ENCODE data around the gene CAMSAP1. TPM values are rescaled to one million over a fixed set of nuclear protein-coding genes. Genes with fewer than 3 reads are reported as not detected.

CAMSAP1 gene
- total RNA-seq, 2 donors from 2014 or later: 37.8 to 46.2 TPM

DNA sequence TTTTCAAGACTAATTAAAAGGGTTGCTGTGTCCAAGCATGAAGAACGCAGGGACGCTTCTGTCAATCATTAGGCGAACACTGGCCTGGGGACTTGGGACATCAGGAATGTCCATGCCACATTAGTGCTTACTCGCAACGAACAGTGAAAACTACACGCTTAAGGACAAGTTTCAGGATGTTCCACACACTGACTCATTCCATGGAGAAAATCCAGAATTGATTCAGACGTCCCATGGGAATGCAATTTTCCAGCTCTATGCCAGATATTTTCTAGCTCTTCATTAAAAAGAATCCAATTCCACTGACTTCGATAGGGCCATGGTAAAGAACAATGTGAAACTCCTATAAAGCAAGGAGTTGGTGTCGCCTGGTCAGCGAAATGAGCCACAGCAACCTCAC is 98.2 kb downstream of the CAMSAP1 start:
- no peaks in the 10 kb centered on the region for H3K27me3 Mint-ChIP-seq
- no peak for ATAC-seq (replicated peaks)
- H3K9me3 Mint-ChIP-seq: no peaks in the 10 kb centered on the region
- H3K4me3 Mint-ChIP-seq: no peak overlapping the region
- no peak overlapping the region for H3K27ac Mint-ChIP-seq
- peaks cover 4% of the 10 kb centered on the region for H3K4me1 Mint-ChIP-seq
- peaks cover 61% of the 10 kb centered on the region for H3K36me3 Mint-ChIP-seq (ENCODE audit: low read depth)

DNA sequence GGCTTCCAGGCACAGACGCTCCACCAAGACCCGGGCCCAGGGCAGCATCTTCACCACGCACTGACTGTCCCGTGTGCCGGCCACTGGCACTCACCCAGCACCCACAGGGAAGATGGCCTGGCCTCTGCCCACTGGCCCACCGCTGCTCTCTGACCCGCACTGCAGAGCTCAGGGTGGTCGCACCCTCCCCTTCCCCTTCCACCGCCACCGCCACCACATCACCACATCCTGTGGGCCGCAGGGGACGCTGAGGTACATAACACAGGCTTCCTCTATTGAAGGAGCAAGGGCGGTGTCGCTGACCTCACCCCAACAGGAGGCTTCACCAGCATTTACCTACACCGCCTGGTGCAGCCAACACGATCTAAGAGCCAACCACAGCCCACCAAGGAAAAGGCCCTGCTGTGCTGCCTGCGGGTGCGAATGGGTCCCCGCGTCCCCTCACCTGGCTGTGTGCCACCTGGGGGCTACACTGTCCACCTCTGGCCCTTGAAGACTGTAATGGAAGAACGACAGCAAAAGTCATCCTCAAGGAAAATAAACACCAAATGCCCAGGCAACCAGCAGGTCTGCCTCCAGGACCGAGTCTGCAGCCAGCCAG is 101.8 kb downstream of the CAMSAP1 start:
- Mint-ChIP-seq H3K9me3 (no peaks in the 10 kb centered on the region), H3K4me1 (peaks cover 8% of the 10 kb centered on the region), H3K27ac (peak overlapping the region; percentile 55), H3K36me3 (ENCODE audit: low read depth) (peaks cover 25% of the 10 kb centered on the region), H3K4me3 (no peak overlapping the region), H3K27me3 (no peaks in the 10 kb centered on the region)
- ATAC-seq (replicated peaks): no peak

DNA sequence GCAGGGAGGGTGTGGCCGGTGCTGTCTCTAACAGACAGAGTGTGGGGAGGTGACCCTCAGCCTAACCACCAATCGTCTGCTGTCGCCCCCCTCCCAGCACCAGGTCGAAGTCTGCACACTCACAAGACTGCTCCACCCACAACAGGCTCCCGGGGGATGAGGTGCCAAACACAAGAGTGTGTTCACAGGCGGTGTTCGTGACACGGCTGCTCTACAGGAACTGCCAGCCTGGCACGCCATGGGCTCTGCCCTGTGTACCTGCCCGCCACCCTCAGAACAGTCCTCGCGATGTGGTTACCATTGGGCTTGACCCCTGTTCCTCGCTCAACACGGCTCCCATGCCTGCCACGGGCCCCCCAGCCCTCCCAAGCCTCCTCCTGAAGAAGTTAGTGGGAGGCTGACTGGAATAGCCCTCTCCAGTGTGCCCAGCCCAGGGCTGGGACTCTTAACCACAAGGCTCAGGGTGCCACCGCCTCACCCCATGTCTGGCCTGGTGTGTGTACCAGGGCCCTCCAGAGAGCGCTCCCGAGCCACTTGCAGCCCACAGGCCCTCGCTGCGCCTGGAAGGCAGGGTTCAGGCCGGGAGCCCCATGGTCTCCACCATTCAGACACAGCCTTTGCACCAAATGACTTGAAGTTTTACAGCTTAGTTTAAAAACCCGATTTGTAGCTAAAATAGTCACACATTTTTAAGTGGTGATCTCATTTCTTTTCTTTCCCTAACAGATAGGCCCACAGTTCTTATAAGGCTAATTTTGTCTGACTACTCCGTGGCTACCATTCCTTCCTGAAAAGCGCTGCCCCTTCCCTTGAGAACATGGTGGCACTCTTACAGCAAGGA is 102.5 kb downstream of the CAMSAP1 start:
- Mint-ChIP-seq H3K36me3 (ENCODE audit: low read depth) (peaks cover 18% of the 10 kb centered on the region), H3K4me1 (peaks cover 8% of the 10 kb centered on the region), H3K27ac (no peak overlapping the region), H3K27me3 (no peaks in the 10 kb centered on the region), H3K9me3 (no peaks in the 10 kb centered on the region), H3K4me3 (no peak overlapping the region)
- ATAC-seq (replicated peaks): no peak

DNA sequence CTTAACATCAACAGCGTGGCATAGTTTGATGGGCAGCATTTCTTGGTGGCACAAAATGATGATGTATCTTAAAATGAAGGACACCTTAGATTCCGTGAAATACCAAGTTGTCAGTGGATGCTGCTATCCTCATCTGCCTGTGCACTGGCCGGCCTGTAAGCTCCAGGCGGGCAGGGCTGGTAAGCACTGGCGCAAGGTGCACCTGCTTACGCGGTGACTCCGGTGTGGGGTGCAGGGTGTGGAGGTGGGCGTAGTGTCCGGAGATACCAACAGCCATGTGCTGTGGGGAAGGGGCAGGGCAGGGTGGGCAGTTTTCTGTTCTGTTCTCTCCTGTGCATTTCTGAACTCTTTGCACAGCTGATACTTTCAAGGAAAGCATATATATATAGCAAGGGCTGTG is 103.9 kb downstream of the CAMSAP1 start:
- Mint-ChIP-seq H3K9me3 (no peaks in the 10 kb centered on the region), H3K27me3 (no peaks in the 10 kb centered on the region), H3K4me1 (peaks cover 11% of the 10 kb centered on the region), H3K27ac (no peak overlapping the region), H3K4me3 (no peak overlapping the region), H3K36me3 (ENCODE audit: low read depth) (peaks cover 6% of the 10 kb centered on the region)
- no peak for ATAC-seq (replicated peaks)

DNA sequence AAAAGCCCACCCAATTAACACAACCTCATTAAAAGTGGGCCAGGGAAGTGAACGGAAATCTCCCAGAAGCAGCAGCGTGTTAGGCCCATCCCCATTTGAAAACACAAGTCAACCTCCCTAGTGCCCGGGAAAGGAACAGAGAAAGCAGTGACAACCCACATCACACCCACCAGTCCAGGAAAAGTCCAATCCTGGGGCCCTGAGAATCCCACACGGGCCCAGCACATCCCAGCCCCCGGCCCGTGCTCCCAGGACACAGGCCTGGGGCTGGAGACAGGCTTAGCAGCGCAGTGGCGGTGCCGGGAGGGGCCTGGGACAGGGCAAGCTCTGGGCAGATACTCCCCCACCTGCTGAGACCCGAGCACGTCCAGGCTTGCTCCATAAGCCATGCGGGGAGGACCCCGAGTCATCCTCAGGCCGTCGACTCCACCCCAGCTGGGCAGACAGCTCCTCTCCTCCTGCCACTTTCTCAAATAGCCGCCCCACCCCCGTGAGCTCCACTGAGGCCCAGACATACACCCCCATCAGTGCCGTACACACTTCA is 104.4 kb downstream of the CAMSAP1 start:
- H3K36me3 Mint-ChIP-seq (ENCODE audit: low read depth): peaks cover 6% of the 10 kb centered on the region
- no peaks in the 10 kb centered on the region for H3K27me3 Mint-ChIP-seq
- no peaks in the 10 kb centered on the region for H3K9me3 Mint-ChIP-seq
- peaks cover 12% of the 10 kb centered on the region for H3K4me1 Mint-ChIP-seq
- no peak overlapping the region for H3K27ac Mint-ChIP-seq
- ATAC-seq (replicated peaks): no peak
- no peak overlapping the region for H3K4me3 Mint-ChIP-seq

DNA sequence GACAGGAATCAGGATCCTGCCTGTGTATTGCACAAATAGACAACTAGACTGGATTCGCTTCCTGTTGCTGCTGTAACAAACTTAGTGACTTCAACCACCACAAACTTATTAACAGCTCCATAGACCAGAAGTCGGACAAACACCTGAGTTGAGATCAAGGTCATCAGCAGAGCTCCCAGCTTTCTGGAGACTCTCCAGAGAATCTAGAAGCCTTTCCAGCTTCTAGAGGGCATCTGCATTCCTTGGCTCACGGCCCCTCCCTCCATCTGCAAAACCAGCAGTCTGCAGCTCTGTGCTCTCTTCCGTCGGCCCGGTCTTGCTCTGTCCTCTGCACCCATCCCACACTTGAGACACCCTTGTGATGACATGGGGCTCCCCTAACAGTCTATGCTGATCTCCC is 106.3 kb downstream of the CAMSAP1 start:
- Mint-ChIP-seq H3K27me3 (no peaks in the 10 kb centered on the region), H3K4me3 (no peak overlapping the region), H3K27ac (no peak overlapping the region), H3K4me1 (peaks cover 16% of the 10 kb centered on the region), H3K36me3 (ENCODE audit: low read depth) (peaks cover 4% of the 10 kb centered on the region), H3K9me3 (no peaks in the 10 kb centered on the region)
- ATAC-seq (replicated peaks): no peak

DNA sequence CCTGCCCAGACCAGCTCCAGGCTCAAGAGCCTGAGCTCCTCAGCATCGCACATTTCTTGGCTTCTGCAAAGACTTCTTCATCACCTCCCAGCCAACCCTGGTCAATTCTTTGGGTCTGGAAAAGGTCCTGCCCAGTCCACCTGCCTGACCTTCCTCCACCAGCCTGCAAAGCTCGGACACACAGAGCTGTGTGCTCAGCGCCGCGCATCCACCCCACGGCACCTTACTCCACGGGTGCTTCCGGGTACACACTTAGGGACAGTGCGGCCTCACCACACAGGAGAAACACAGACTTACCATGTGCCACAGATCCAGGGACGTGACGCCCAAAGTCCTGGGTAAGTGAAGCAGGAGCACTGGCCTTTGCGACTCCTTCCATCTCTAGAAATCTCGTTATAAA is 108.1 kb downstream of the CAMSAP1 start:
- no peak overlapping the region for H3K4me3 Mint-ChIP-seq
- H3K4me1 Mint-ChIP-seq: peaks cover 13% of the 10 kb centered on the region
- H3K27ac Mint-ChIP-seq: no peak overlapping the region
- no peaks in the 10 kb centered on the region for H3K27me3 Mint-ChIP-seq
- H3K36me3 Mint-ChIP-seq (ENCODE audit: low read depth): no peaks in the 10 kb centered on the region
- H3K9me3 Mint-ChIP-seq: no peaks in the 10 kb centered on the region
- no peak for ATAC-seq (replicated peaks)

DNA sequence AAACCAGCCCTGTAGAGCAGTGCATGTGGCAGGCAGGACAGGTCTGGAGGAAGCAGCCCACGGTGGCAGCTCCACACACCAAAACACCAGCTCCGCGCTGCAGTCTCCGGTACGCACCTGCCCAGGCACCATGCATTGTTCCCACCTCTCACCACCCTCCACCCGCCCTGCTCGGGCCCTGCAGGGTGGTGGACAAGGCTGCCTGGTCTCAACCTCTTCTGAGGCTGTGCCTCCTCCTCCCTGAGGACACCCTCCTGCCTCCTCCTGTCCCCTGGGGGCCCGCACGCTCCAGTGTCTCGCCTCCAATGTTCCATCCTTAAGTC is 109.1 kb downstream of the CAMSAP1 start:
- no peak for ATAC-seq (replicated peaks)
- Mint-ChIP-seq H3K36me3 (ENCODE audit: low read depth) (no peaks in the 10 kb centered on the region), H3K27me3 (no peaks in the 10 kb centered on the region), H3K4me3 (no peak overlapping the region), H3K9me3 (no peaks in the 10 kb centered on the region), H3K27ac (peak overlapping the region; percentile 26), H3K4me1 (peaks cover 13% of the 10 kb centered on the region)

DNA sequence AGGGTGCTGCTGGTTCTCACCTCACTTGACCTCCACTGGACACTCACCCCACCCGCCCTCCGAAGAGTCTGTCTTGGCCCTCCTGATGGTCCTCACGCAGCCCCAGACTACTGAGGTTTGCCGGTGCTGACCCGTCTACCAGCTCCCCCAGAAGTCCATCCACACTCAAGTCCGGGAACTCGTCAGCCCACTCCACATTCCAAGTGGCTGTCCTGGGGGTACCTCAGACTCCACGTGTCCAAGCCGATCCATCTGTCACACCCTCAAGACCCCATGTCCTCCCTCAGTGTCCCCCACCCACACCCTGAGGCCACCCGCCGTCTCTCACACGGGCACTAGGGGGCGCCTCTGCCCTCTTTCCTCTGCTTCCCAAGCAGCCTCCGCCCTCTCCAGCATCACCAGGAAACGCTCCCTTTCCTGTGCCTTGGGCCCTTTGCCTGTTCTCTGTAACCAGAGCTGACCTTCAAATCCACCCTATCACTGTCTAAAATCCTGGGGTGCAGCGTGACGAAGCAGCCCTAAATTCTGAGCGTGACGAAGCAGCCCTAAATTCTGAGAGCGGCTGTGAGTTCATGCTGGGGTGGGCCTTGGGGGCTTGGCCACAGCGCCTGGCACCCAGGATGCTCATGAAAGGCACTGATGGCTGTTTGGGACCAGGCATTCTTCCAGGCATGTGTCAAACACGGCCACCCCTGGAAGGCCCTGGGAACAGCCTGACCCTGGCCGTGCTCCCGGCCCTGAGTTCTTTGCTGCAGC is 109.7 kb downstream of the CAMSAP1 start:
- Mint-ChIP-seq H3K36me3 (ENCODE audit: low read depth) (no peaks in the 10 kb centered on the region), H3K4me1 (peaks cover 13% of the 10 kb centered on the region), H3K27ac (peak overlapping the region; percentile 23), H3K27me3 (no peaks in the 10 kb centered on the region), H3K4me3 (no peak overlapping the region), H3K9me3 (no peaks in the 10 kb centered on the region)
- peak; percentile 61 for ATAC-seq (replicated peaks)

DNA sequence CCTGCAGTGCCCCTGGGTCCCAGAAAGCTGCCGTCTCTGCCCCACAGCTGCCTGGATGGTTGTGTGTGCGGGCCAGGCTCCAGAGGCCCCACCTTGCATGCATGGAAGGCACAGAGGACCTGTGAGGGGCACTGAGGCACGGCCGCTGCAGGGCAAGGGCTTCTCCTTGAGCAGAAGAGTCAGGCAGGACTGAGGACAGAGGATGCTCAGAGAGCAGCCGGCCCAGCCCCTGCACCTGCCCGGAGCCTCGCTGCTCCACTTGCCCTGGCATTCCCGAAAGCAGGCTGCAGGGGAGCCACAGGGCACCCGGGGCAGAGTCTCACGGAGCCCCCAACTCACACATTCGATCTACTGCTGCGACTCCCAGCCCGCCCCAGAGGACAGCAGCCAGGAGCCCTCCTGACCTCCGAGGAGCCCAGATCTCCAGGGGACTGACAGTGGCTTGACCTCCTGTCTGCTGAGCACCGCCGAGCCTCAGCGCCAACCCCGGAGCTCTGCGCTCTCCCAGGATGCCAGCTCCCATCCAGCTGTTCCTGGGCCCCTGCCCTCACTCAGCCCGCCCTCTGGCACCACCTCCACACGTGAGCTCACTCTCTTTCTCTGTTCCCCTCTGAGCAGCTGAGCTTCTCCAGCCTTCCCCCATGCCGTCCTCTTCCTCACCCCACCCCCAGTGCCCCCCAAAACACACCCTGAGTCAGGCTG is 110.4 kb downstream of the CAMSAP1 start:
- peaks cover 13% of the 10 kb centered on the region for H3K4me1 Mint-ChIP-seq
- no peaks in the 10 kb centered on the region for H3K36me3 Mint-ChIP-seq (ENCODE audit: low read depth)
- no peaks in the 10 kb centered on the region for H3K27me3 Mint-ChIP-seq
- no peak overlapping the region for H3K4me3 Mint-ChIP-seq
- H3K27ac Mint-ChIP-seq: peak overlapping the region; percentile 23
- H3K9me3 Mint-ChIP-seq: no peaks in the 10 kb centered on the region
- ATAC-seq (replicated peaks): no peak

DNA sequence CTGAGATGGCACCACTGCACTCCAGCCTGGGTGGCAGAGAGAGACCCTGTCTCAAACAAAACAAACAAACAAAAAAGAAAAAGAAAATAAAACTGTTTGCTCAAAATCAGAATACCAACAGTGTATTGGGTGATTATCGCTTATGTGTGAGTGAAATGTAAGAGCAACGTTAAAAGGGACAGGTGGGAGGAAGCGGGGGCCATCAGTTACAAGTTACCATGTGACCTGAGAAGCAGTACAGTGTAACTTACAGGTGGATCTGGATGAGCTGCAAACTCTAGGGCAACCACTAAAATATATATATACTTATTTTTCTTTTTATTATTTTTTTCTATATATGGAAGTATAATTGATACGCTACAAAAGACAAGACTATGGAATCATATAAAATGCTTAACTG is 112.0 kb downstream of the CAMSAP1 start:
- no peaks in the 10 kb centered on the region for H3K9me3 Mint-ChIP-seq
- H3K27ac Mint-ChIP-seq: no peak overlapping the region
- no peaks in the 10 kb centered on the region for H3K27me3 Mint-ChIP-seq
- peaks cover 9% of the 10 kb centered on the region for H3K4me1 Mint-ChIP-seq
- H3K36me3 Mint-ChIP-seq (ENCODE audit: low read depth): no peaks in the 10 kb centered on the region
- no peak for ATAC-seq (replicated peaks)
- no peak overlapping the region for H3K4me3 Mint-ChIP-seq

DNA sequence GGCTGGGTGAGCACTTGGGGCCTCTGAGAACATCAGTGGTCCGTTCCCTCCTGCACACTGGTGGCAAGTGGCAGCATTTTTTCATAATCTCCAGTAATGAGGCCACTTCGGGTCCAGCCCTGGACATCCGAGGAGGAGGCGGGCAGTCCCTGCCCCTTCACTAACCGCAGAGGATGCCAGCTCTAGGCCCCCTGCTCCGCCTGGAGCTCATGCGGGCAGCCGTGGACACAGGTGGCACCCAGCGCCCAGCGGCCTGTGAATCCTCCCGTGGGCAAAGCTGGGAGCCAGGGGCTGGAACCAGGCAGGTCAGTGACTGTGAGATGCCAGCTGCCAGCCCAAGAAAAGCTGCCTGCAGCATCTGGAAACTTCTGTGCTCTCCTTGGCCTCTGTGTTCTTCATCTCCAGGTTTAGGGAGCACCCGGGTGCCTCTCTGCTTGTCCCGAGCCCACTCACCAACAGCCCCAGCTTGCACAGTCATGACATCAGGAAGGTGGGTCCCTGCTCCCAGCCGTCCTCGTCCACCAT is 112.9 kb downstream of the CAMSAP1 start:
- H3K27me3 Mint-ChIP-seq: no peaks in the 10 kb centered on the region
- no peak overlapping the region for H3K4me3 Mint-ChIP-seq
- H3K9me3 Mint-ChIP-seq: no peaks in the 10 kb centered on the region
- H3K27ac Mint-ChIP-seq: no peak overlapping the region
- no peaks in the 10 kb centered on the region for H3K36me3 Mint-ChIP-seq (ENCODE audit: low read depth)
- peaks cover 9% of the 10 kb centered on the region for H3K4me1 Mint-ChIP-seq
- ATAC-seq (replicated peaks): no peak

DNA sequence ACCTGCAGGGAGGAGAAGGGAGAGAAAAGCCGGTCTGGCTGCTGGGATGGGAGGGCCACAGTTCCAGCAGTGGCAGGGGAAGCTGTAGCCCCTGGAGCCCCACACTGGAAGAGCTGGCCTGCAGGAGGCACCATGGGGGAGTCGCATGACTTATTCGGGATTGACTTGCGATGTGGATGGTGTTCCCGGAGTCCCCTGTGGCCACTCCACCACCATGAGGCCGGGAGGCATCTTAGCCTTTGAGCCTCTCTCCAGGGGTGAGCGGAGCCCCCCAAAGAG is 113.3 kb downstream of the CAMSAP1 start:
- Mint-ChIP-seq H3K4me1 (peaks cover 9% of the 10 kb centered on the region), H3K9me3 (no peaks in the 10 kb centered on the region), H3K36me3 (ENCODE audit: low read depth) (no peaks in the 10 kb centered on the region), H3K4me3 (no peak overlapping the region), H3K27me3 (no peaks in the 10 kb centered on the region), H3K27ac (no peak overlapping the region)
- no peak for ATAC-seq (replicated peaks)

Data from activated T-helper 17 cell treated with anti-CD3 and anti-CD28 coated beads, Interleukin-2, amount 50 U/mL, for 72 hours (primary cell).